ENCODE data around the gene RBM38. TPM values are rescaled to one million over a fixed set of nuclear protein-coding genes. Genes with fewer than 3 reads are reported as not detected.

The RBM38 gene
- total RNA-seq, 4 donors from 2014 or later, result 9.6 to 15.5 (median 12.8) TPM

DNA sequence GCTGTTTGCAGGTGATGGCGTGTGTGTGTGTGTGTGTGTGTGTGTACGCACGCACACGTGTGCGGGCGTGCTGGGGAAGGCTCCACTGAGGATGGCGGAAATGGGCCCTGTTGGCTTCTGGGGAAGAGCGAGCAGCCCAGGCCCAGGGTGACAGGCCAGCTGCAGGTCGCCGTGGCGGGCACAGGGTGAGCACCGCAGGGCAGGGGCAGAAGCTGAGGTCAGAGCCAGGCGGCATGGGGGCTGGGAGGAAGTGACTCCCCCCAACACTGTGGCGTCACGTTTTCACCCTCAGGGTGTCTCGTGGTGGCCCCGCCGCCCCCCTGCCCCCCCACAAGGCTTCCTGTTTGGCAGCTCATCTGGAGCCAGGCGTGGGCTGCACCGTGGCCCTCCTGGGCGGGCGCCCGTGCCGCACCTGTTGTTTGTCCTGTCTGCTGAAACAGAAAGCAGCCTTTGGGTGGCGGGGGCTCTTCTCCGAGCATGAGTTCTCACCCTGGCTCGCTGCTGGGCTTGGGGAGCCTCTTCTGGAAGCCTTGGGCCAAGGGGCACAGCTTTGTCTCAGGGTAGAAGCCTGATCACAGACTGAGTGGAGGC, 7.1 kb downstream of the RBM38 start:
- peaks cover 4 to 67% (median 58%) of the 10 kb centered on the region in 4 donors for H3K4me1 ChIP-seq
- no peaks in the 10 kb centered on the region for H3K9me3 ChIP-seq
- H3K27ac ChIP-seq, result peak overlapping the region; percentile 72 to 98 (median 80)
- DNase-seq, result peak; percentile 77 to 97 (median 96)
- peak overlapping the region in 3 of 4 donors; percentile 19 to 32 (median 29) for H3K4me3 ChIP-seq
- H3K27me3 ChIP-seq, result no peaks in the 10 kb centered on the region
- no peak for TF ChIP-seq POLR2A (IDR thresholded peaks at IDR 0.05)
- TF ChIP-seq, protein P1, sequence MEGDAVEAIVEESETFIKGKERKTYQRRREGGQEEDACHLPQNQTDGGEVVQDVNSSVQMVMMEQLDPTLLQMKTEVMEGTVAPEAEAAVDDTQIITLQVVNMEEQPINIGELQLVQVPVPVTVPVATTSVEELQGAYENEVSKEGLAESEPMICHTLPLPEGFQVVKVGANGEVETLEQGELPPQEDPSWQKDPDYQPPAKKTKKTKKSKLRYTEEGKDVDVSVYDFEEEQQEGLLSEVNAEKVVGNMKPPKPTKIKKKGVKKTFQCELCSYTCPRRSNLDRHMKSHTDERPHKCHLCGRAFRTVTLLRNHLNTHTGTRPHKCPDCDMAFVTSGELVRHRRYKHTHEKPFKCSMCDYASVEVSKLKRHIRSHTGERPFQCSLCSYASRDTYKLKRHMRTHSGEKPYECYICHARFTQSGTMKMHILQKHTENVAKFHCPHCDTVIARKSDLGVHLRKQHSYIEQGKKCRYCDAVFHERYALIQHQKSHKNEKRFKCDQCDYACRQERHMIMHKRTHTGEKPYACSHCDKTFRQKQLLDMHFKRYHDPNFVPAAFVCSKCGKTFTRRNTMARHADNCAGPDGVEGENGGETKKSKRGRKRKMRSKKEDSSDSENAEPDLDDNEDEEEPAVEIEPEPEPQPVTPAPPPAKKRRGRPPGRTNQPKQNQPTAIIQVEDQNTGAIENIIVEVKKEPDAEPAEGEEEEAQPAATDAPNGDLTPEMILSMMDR (IDR thresholded peaks at IDR 0.05), result no peak
- H3K36me3 ChIP-seq, result peaks cover 0 to 36% (median 0%) of the 10 kb centered on the region in 3 donors

DNA sequence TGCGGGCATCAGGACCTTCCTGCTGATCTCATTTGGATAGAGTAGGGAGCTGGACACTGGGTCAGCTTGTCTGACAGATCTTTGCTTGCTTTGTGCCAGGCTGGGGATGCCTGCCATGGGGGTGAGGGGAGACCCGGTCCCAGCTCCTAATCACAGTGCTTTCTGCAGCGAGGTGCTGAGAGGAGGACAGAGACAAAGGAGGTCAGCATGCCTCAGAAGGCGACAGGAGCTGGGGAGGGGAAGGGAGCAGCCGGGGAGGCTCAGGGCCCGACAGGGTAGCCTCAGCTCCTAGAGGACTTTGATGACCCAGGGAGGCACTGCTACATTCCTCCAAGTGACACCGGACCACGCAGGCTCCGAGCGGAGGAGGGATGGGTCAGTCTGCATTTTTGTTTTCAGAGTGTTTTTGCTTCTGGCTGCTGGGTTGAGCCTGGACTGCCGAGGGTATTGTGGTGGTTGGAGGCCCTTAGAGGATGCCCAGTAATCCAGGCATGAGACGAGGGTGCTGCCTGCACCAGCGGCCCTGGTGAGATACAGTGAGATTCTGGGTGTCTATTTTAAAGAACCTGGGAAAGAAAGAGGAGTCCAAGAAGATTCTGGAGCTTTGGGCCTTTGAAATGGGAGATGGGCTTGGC, 7.8 kb downstream of the RBM38 start:
- H3K9me3 ChIP-seq, result no peaks in the 10 kb centered on the region
- peak overlapping the region in 3 of 4 donors; percentile 8 to 29 (median 19) for H3K4me3 ChIP-seq
- peaks cover 4 to 60% (median 51%) of the 10 kb centered on the region in 4 donors for H3K4me1 ChIP-seq
- peaks cover 0 to 36% (median 0%) of the 10 kb centered on the region in 3 donors for H3K36me3 ChIP-seq
- no peaks in the 10 kb centered on the region for H3K27me3 ChIP-seq
- DNase-seq, result no peak
- H3K27ac ChIP-seq, result peak overlapping the region; percentile 72 to 98 (median 80)
- no peak for TF ChIP-seq POLR2A (IDR thresholded peaks at IDR 0.05)
- TF ChIP-seq, protein P1 (IDR thresholded peaks at IDR 0.05), result no peak

DNA sequence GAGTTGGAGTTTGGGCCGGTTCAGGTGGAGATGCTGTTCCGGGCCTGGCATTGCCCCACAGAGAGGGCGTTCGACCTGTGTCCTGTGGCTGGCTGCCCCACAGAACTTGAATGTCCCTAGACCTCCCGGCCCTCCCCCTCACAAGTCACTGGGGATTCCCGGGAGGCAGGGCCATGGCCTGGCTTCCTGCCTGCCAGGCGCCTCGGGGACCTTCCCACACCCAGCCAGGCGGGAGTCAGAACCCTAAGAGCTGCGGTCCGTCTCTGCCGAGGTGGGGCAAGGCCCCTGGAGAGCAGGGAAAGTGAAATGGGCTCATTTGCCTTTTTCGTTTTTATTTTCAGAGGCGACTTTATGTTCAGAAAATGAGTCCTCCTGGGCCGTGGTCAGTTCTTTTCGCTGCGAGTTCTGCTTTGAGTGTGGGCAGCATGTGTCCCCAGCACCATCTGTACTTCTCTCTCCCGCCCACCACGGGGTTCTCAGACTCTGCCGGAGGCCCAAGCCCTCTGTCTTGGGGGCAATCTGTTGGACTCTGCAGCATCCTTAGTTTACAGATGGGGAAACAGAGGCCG, 8.5 kb downstream of the RBM38 start:
- DNase-seq, result peak in 1 of 3 donors; percentile 48
- Histone ChIP-seq H3K36me3 (peaks cover 0 to 39% (median 0%) of the 10 kb centered on the region in 3 donors), H3K4me1 (peaks cover 4 to 54% (median 48%) of the 10 kb centered on the region in 4 donors), H3K27me3 (no peaks in the 10 kb centered on the region), H3K4me3 (peak overlapping the region in 2 of 4 donors; percentile 8 to 14), H3K9me3 (no peaks in the 10 kb centered on the region), H3K27ac (peak overlapping the region; percentile 72 to 98 (median 80))
- TF ChIP-seq POLR2A (IDR thresholded peaks at IDR 0.05), result no peak
- TF ChIP-seq, protein P1 (IDR thresholded peaks at IDR 0.05), result no peak

DNA sequence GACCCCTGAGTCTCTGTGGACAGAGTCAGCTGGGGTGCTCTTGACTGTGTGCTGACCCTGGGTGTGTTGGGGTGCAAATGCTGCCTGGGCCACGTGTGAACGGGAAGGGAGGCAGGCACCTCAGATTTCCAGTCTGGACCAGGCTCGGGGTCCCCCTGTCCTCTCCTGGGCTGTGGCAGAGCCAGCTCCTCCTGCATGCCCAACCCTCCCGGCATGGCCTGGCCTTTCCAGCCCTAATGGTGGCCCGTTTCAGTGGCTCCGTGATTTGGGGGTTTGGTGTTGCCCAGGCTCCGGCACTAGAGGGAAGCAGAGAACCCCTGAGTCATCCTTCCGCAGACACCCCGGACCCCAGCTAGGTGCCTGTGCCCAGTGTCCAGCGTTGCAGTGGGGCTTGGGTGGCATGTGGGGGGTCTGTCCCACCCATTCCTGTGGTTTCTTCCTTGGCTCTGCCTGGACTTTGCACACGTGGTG, 9.1 kb downstream of the RBM38 start:
- peak overlapping the region in 1 of 4 donors; percentile 14 for H3K4me3 ChIP-seq
- H3K4me1 ChIP-seq, result peaks cover 4 to 52% (median 45%) of the 10 kb centered on the region in 4 donors
- H3K9me3 ChIP-seq, result no peaks in the 10 kb centered on the region
- peak overlapping the region in 3 of 4 donors; percentile 78 to 98 (median 82) for H3K27ac ChIP-seq
- peak in 1 of 3 donors; percentile 60 for DNase-seq
- TF ChIP-seq POLR2A (IDR thresholded peaks at IDR 0.05), result no peak
- TF ChIP-seq, protein P1 (IDR thresholded peaks at IDR 0.05), result peak in 1 of 6 experiments; percentile 37
- no peaks in the 10 kb centered on the region for H3K27me3 ChIP-seq
- peaks cover 0 to 37% (median 0%) of the 10 kb centered on the region in 3 donors for H3K36me3 ChIP-seq

DNA sequence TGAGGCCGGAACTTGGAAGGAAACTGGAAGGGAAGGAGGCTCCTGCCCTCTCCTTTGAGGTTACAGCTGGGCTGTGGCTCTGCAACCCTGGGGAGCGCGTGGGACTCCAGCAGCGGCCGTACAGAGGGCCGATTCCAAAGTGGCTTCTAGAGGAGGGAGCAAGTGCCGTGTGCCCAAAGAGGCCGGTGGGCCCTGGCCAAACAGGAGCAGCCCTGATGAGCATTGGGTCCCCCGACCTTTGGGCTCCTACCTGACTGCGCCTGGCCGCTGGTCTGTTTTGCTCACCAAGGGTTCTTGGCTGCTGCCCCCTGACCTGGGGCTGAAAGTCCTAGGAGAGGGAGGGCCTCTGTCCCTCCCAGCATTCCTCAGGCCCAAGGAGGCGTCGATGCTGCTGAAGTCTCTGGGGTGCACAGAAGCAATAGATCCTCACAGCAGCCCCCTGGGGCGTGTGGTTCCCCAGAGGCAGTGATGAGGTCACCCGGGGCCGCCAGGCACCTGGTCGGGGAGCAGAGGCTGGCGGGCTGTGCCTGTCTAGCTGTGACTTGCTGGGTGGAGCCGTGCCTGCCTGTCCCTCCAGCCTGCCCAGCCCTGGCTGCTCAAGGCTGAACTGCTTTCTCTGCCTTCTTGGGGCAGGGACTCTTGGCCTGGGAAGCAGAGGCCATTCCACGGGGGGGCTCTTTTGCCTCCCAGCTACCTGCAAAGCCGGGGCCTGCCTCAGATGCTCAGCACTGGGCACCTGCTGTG, 9.8 kb downstream of the RBM38 start:
- Histone ChIP-seq H3K27me3 (no peaks in the 10 kb centered on the region), H3K27ac (peak overlapping the region in 1 of 4 donors; percentile 98), H3K9me3 (no peaks in the 10 kb centered on the region), H3K36me3 (peaks cover 0 to 40% (median 0%) of the 10 kb centered on the region in 3 donors), H3K4me1 (peaks cover 4 to 50% (median 45%) of the 10 kb centered on the region in 4 donors), H3K4me3 (peak overlapping the region in 1 of 4 donors; percentile 14)
- peak in 2 of 3 donors; percentile 87 to 88 for DNase-seq
- TF ChIP-seq POLR2A (IDR thresholded peaks at IDR 0.05), result no peak
- TF ChIP-seq, protein P1 (IDR thresholded peaks at IDR 0.05), result no peak

All from Peyer's patch (tissue), 4 donors.